Fibroblast of lung (primary cell): ENCODE measurements around the gene TNFRSF9. TPM values are rescaled to one million over a fixed set of nuclear protein-coding genes. Genes with fewer than 3 reads are reported as not detected.

Experiments
- DNase-seq, 2 donors: peaks; one replicate each; pipeline versions ENCODE4 v3.0.0 to v3.0.0-alpha.2; 2010; ENCODE audit warnings: low read depth in 2 of 2
- H2AFZ ChIP-seq: 2 replicates; pipeline ENCODE4 v1.5.1; 2012; ENCODE audit warnings: low read length, control low read depth, inconsistent platforms
- H3K27ac ChIP-seq: 2 replicates; pipeline ENCODE4 v1.5.1; 2011; ENCODE audit warnings: low read length, control low read depth; ENCODE audit not compliant: insufficient read depth
- H3K27me3 ChIP-seq: 2 replicates; pipeline ENCODE4 v1.5.1; 2011; ENCODE audit warnings: mild to moderate bottlenecking, low read length; ENCODE audit not compliant: control insufficient read depth, insufficient read depth
- H3K36me3 ChIP-seq: 2 replicates; pipeline ENCODE4 v1.5.1; 2011; ENCODE audit warnings: low read length; ENCODE audit not compliant: control insufficient read depth, insufficient read depth
- H3K4me1 ChIP-seq: 2 replicates; pipeline ENCODE4 v1.5.1; 2011; ENCODE audit warnings: low read length; ENCODE audit not compliant: control insufficient read depth, insufficient read depth; ENCODE audit errors: extremely low read depth
- H3K4me2 ChIP-seq: 2 replicates; pipeline ENCODE4 v1.5.1; 2011; ENCODE audit warnings: low read length, control low read depth; ENCODE audit not compliant: insufficient read depth; ENCODE audit errors: extremely low read depth
- H3K4me3 ChIP-seq, 4 experiments: fragments of 200-600 bp in 1 of 4; sonication (generic) in 1 of 4; replicated peaks in 1 of 4; 2 replicates each; pipeline ENCODE4 v1.5.1; 2011 to 2016; ENCODE audit warnings: low read length in 4 of 4, low read depth in 3 of 4, mild to moderate bottlenecking in 3 of 4, control low read depth in 2 of 4, inconsistent platforms in 1 of 4, mixed read lengths in 1 of 4; ENCODE audit not compliant: insufficient read depth in 1 of 4; ENCODE audit errors: control extremely low read depth in 1 of 4
- H3K79me2 ChIP-seq: 2 replicates; pipeline ENCODE4 v1.5.1; 2012; ENCODE audit warnings: mild to moderate bottlenecking, low read length, inconsistent platforms; ENCODE audit not compliant: control insufficient read depth, insufficient read depth
- H3K9ac ChIP-seq: 2 replicates; pipeline ENCODE4 v1.5.1; 2011; ENCODE audit warnings: mild to moderate bottlenecking, low read length, control low read depth; ENCODE audit not compliant: insufficient read depth
- H3K9me3 ChIP-seq: 2 replicates; pipeline ENCODE4 v1.5.1; 2012; ENCODE audit warnings: low read depth, low read length; ENCODE audit not compliant: control insufficient read depth, insufficient read depth
- H4K20me1 ChIP-seq: 2 replicates; pipeline ENCODE4 v1.5.1; 2011; ENCODE audit warnings: low read length; ENCODE audit not compliant: control insufficient read depth, insufficient read depth; ENCODE audit errors: extremely low read depth
- CTCF ChIP-seq, 2 donors: IDR thresholded peaks in 1 of 2; conservative IDR thresholded peaks in 1 of 2; 1 replicate in 1 of 2; 2 replicates in 1 of 2; pipeline ENCODE4 v1.5.1; 2011 to 2012; ENCODE audit warnings: low read length in 2 of 2, control low read depth in 1 of 2, inconsistent platforms in 1 of 2, low read depth in 1 of 2, mild to moderate bottlenecking in 1 of 2
- EZH2 ChIP-seq: IDR thresholded peaks from 2 replicates; pipeline ENCODE4 v1.5.1; 2012; ENCODE audit warnings: low read length, control low read depth, mild to moderate bottlenecking; ENCODE audit errors: missing control alignments
- polyA plus RNA-seq, 2 donors: library from polyadenylated mRNA; depleted of rRNA in 1 of 2; stranded (reverse) in 1 of 2; unstranded in 1 of 2; fragments of >200 nt; gene quantifications; 2 replicates each; pipeline ENCODE4 v1.2.1, GENCODE V29; 2011 to 2012; ENCODE audit warnings: missing spikeins in 1 of 2
- total RNA-seq: library from RNA; depleted of rRNA; stranded (reverse); fragments of >200 nt; gene quantifications from 2 replicates; pipeline ENCODE4 v1.2.1, GENCODE V29; 2014

TNFRSF9 gene
- total and polyA plus RNA-seq, 2 donors (not counting 1 experiment from before 2014, with no cell fraction given): 0.02 TPM; not detected in 1

- no peak for TF ChIP-seq CTCF (conservative IDR thresholded peaks at IDR 0.05 in 1 of 2, IDR thresholded peaks at IDR 0.05 in 1 of 2; ENCODE audit: low read depth in 1 of 2, low read length in 2 of 2)
- TF ChIP-seq EZH2: no peak
- Histone ChIP-seq H2AFZ (no peak overlapping the region), H3K4me2 (no peak overlapping the region), H3K4me1 (no peaks in the 10 kb centered on the region), H3K79me2 (no peaks in the 10 kb centered on the region), H3K9ac (no peak overlapping the region), H3K27ac (no peak overlapping the region), H3K36me3 (no peaks in the 10 kb centered on the region), H3K4me3 (no peak overlapping the region), H4K20me1 (no peaks in the 10 kb centered on the region), H3K27me3 (peaks cover 15% of the 10 kb centered on the region), H3K9me3 (no peaks in the 10 kb centered on the region)
- DNase-seq: no peak
These were observed 605 bp downstream of the TNFRSF9 start for GRCh38 chr1:7940034-7940433.

- no peaks in the 10 kb centered on the region for H3K9me3 ChIP-seq
- no peak overlapping the region for H3K27ac ChIP-seq
- no peak overlapping the region for H3K9ac ChIP-seq
- H3K4me3 ChIP-seq: no peak overlapping the region
- no peaks in the 10 kb centered on the region for H3K36me3 ChIP-seq
- H3K79me2 ChIP-seq: no peaks in the 10 kb centered on the region
- H4K20me1 ChIP-seq: no peaks in the 10 kb centered on the region
- peaks cover 15% of the 10 kb centered on the region for H3K27me3 ChIP-seq
- H3K4me1 ChIP-seq: no peaks in the 10 kb centered on the region
- no peak overlapping the region for H2AFZ ChIP-seq
- H3K4me2 ChIP-seq: no peak overlapping the region
- no peak for TF ChIP-seq EZH2
- TF ChIP-seq CTCF (conservative IDR thresholded peaks at IDR 0.05 in 1 of 2, IDR thresholded peaks at IDR 0.05 in 1 of 2; ENCODE audit: low read depth in 1 of 2, low read length in 2 of 2): no peak
- no peak for DNase-seq
These were observed 2.6 kb downstream of the TNFRSF9 start for GRCh38 chr1:7938070-7938469.

- no peak overlapping the region for H3K27ac ChIP-seq
- H3K79me2 ChIP-seq: no peaks in the 10 kb centered on the region
- no peak overlapping the region for H2AFZ ChIP-seq
- H3K4me1 ChIP-seq: no peaks in the 10 kb centered on the region
- no peak for DNase-seq
- H3K4me3 ChIP-seq: no peak overlapping the region
- no peaks in the 10 kb centered on the region for H3K9me3 ChIP-seq
- no peak overlapping the region for H3K4me2 ChIP-seq
- no peak overlapping the region for H3K9ac ChIP-seq
- H3K27me3 ChIP-seq: peaks cover 8% of the 10 kb centered on the region
- no peaks in the 10 kb centered on the region for H4K20me1 ChIP-seq
- no peaks in the 10 kb centered on the region for H3K36me3 ChIP-seq
- TF ChIP-seq CTCF (conservative IDR thresholded peaks at IDR 0.05 in 1 of 2, IDR thresholded peaks at IDR 0.05 in 1 of 2; ENCODE audit: low read depth in 1 of 2, low read length in 2 of 2) (no peak), EZH2 (no peak)
These were observed 8.0 kb downstream of the TNFRSF9 start for GRCh38 chr1:7932524-7933138.
